CD4-positive, alpha-beta T cell (primary cell): Measurements from ENCODE around the gene FLYWCH1. TPM values are rescaled to one million over a fixed set of nuclear protein-coding genes. Genes with fewer than 3 reads are reported as not detected.

Experiments used
- ATAC-seq: fragments of 200-7000 bp; cut with Tn5 transposase; one replicate; pipeline ENCODE4 v1.10.0; 2022; ENCODE audit warnings: mild to moderate bottlenecking; ENCODE audit not compliant: poor library complexity
- CTCF ChIA-PET: fragments of 350-600 bp; sonication (Branson Sonifier 250); formaldehyde crosslinking; loops from one replicate; lab custom pipeline; 2021; ENCODE audit warnings: antibody characterized with exemption, inconsistent platforms; lab: Charles Lee
- POLR2A ChIA-PET: fragments of 350-600 bp; sonication (Branson Sonifier 250); formaldehyde crosslinking; loops from one replicate; lab custom pipeline; 2021; ENCODE audit warnings: antibody characterized with exemption, inconsistent platforms; lab: Charles Lee
- DNase-seq, 14 experiments: peaks; one replicate each; pipeline ENCODE4 v3.0.0-alpha.2; 2013 to 2020; ENCODE audit warnings: mixed read lengths in 2 of 14
- H3K27ac ChIP-seq, 2 donors: one replicate each; pipeline versions ENCODE4 v1.5.1 to v1.7.0; 2013; ENCODE audit warnings: low read length in 2 of 2, low read depth in 1 of 2, mild to moderate bottlenecking in 1 of 2
- H3K27me3 ChIP-seq, 2 experiments: 1 replicate in 1 of 2; 2 replicates in 1 of 2; pipeline versions ENCODE4 v1.6.1 to v1.7.0; 2013; ENCODE audit warnings: low read length in 2 of 2, control low read depth in 1 of 2, mild to moderate bottlenecking in 1 of 2, moderate library complexity in 1 of 2; ENCODE audit not compliant: insufficient read depth in 2 of 2, control insufficient read depth in 1 of 2
- H3K36me3 ChIP-seq: one replicate; pipeline ENCODE4 v1.6.1; 2013; ENCODE audit warnings: low read length, control low read depth; ENCODE audit not compliant: insufficient read depth
- H3K4me1 ChIP-seq: one replicate; pipeline ENCODE4 v1.6.1; 2013; ENCODE audit warnings: low read length, control low read depth; ENCODE audit not compliant: insufficient read depth
- H3K4me3 ChIP-seq: one replicate; pipeline ENCODE4 v1.5.1; 2013; ENCODE audit warnings: mild to moderate bottlenecking, low read length, moderate library complexity
- H3K9me3 ChIP-seq, 2 experiments: 1 replicate in 1 of 2; 2 replicates in 1 of 2; pipeline versions ENCODE4 v1.6.1 to v1.7.0; 2013; ENCODE audit warnings: low read length in 2 of 2, mild to moderate bottlenecking in 2 of 2, control low read depth in 1 of 2, moderate library complexity in 1 of 2; ENCODE audit not compliant: control insufficient read depth in 1 of 2, insufficient read depth in 1 of 2
- H3K27ac Mint-ChIP-seq: one replicate; pipeline ENCODE4 v1.8.0; 2020; ENCODE audit warnings: mixed read lengths
- H3K27me3 Mint-ChIP-seq: one replicate; pipeline ENCODE4 v1.8.0; 2021; ENCODE audit warnings: mixed read lengths
- H3K36me3 Mint-ChIP-seq: one replicate; pipeline ENCODE4 v1.8.0; 2021; ENCODE audit warnings: low read depth, mixed read lengths
- H3K4me1 Mint-ChIP-seq: one replicate; pipeline ENCODE4 v1.8.0; 2021; ENCODE audit warnings: low read depth, mixed read lengths
- H3K4me3 Mint-ChIP-seq: one replicate; pipeline ENCODE4 v1.8.0; 2020; ENCODE audit warnings: mild to moderate bottlenecking, mixed read lengths
- H3K9me3 Mint-ChIP-seq: one replicate; pipeline ENCODE4 v1.8.0; 2020; ENCODE audit warnings: mixed read lengths
- CTCF ChIP-seq: fragments of 200-600 bp; IDR thresholded peaks from one replicate; pipeline ENCODE4 v1.8.0; 2022; ENCODE audit warnings: antibody characterized with exemption, mild to moderate bottlenecking
- intact Hi-C, 2 experiments: fragments of 100-400 bp; cut with DNase I in 1 of 2; cut with micrococcal nuclease in 1 of 2; formaldehyde crosslinking; loops; one replicate each; pipeline versions ENCODE4 v1.15.1 to v1.9.0; 2023 to 2025; cut with DNase I, micrococcal nuclease
- total RNA-seq, 174 experiments: library from RNA in 2 of 174; stranded (reverse) in 2 of 174; gene quantifications; one replicate each; pipeline ENCODE4 v1.2.3 and lab custom pipeline; 2021 to 2026

Gene FLYWCH1
- total RNA-seq, 2 experiments from 2014 or later = 84.8 to 97.0 TPM

GRCh38 chr16:2967721-2968161 is 56.0 kb downstream of the FLYWCH1 start:
- Histone ChIP-seq H3K9me3 (peaks cover 0 to 34% of the 10 kb centered on the region in 2 experiments), H3K4me1 (peaks cover 75% of the 10 kb centered on the region), H3K36me3 (no peaks in the 10 kb centered on the region), H3K4me3 (no peak overlapping the region), H3K27ac (no peak overlapping the region), H3K27me3 (peaks cover 43 to 58% of the 10 kb centered on the region in 2 experiments)
- no peaks in the 10 kb centered on the region for H3K36me3 Mint-ChIP-seq
- H3K4me3 Mint-ChIP-seq = peak overlapping the region; percentile 81
- CTCF ChIA-PET = interaction anchor here (1.2 kb wide), 1 partner anchor 64 kb away, joined by 3 read pairs; no protein-coding TSS in a partner anchor
- intact Hi-C loops = no loop called here
- POLR2A ChIA-PET = interaction anchor here (5.0 kb wide), 1 partner anchor 13 kb away, joined by 22 read pairs; the partner anchor contains the start of gene PKMYT1
- TF ChIP-seq CTCF = no peak
- peaks cover 28% of the 10 kb centered on the region for H3K4me1 Mint-ChIP-seq
- peaks cover 42% of the 10 kb centered on the region for H3K27me3 Mint-ChIP-seq
- ATAC-seq (no peak), DNase-seq (no peak)
- no peak overlapping the region for H3K27ac Mint-ChIP-seq
- no peaks in the 10 kb centered on the region for H3K9me3 Mint-ChIP-seq

GRCh38 chr16:2968368-2968737 is 56.6 kb downstream of the FLYWCH1 start:
- no peaks in the 10 kb centered on the region for H3K36me3 Mint-ChIP-seq
- ATAC-seq (no peak), DNase-seq (peak in 2 of 14 experiments; percentile 42 to 58)
- no peak for TF ChIP-seq CTCF
- no peak overlapping the region for H3K27ac Mint-ChIP-seq
- Histone ChIP-seq H3K36me3 (no peaks in the 10 kb centered on the region), H3K4me3 (peak overlapping the region; percentile 55), H3K9me3 (peaks cover 0 to 34% of the 10 kb centered on the region in 2 experiments), H3K27ac (no peak overlapping the region), H3K4me1 (peaks cover 69% of the 10 kb centered on the region), H3K27me3 (peaks cover 40 to 51% of the 10 kb centered on the region in 2 experiments)
- ChIA-PET CTCF (no interaction called here), POLR2A (interaction anchor here (5.0 kb wide), 1 partner anchor 12 kb away, joined by 22 read pairs; the partner anchor contains the start of gene PKMYT1)
- peaks cover 28% of the 10 kb centered on the region for H3K4me1 Mint-ChIP-seq
- intact Hi-C loops = no loop called here
- H3K9me3 Mint-ChIP-seq = no peaks in the 10 kb centered on the region
- H3K27me3 Mint-ChIP-seq = peaks cover 42% of the 10 kb centered on the region
- H3K4me3 Mint-ChIP-seq = peak overlapping the region; percentile 81

DNA sequence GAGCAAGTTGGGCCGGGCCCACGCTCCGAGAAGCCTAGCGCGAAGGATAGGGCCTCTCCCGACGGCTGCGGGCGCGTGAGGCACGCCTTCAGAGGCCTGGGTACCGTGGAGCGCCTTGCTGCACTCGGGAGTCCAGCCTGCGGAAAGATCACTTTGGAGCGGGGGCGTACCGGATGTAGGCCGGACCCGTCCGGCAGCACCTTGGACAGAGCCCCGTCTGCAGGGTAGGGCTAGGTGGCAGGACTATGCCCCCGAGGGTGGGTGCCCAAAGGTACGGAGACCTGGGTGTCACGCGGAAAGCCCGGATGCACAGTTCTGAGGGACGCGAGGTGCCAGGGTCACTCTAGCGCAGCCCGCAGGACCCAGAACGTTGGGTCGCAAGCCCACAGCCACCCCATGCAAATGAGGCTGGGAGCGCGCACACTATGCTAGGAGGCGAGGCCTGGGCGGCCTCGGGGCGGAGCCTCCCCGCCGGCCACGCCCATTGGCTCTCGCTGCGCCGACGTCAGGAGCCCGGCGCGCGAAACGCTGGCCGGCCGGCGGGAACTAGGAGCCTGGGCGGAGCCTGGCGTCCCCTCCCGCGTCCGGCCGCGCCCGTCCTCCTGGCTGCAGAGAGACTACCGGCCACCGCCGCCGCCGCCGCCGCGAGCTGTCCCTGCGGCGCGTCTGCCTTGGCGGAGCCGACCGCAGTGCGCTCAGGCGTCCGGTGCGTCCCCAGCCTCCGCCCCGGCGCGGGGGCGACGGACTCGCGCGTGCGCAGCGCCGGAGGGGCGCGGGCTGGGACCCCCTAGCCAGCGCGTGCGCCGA is 57.2 kb downstream of the FLYWCH1 start, which contains the start of gene PAQR4:
TSS of gene PAQR4 (plus strand) at position 611 of the 807 bp plus-strand sequence. CDS start 327 bp downstream, outside the sequence.
- H3K27me3 Mint-ChIP-seq = peaks cover 37% of the 10 kb centered on the region
- peaks cover 27% of the 10 kb centered on the region for H3K4me1 Mint-ChIP-seq
- Histone ChIP-seq H3K9me3 (peaks cover 0 to 28% of the 10 kb centered on the region in 2 experiments), H3K27ac (no peak within 1 kb of the TSS), H3K27me3 (peaks cover 35 to 46% of the 10 kb centered on the region in 2 experiments), H3K36me3 (no peaks in the 10 kb centered on the region), H3K4me3 (peak within 1 kb of the TSS; percentile 56), H3K4me1 (peaks cover 63% of the 10 kb centered on the region)
- H3K4me3 Mint-ChIP-seq = peak within 1 kb of the TSS; percentile 81
- CTCF ChIA-PET = interaction anchor here (1.3 kb wide), 1 partner anchor 14 kb away, joined by 4 read pairs; no protein-coding TSS in a partner anchor
- H3K9me3 Mint-ChIP-seq = no peaks in the 10 kb centered on the region
- ATAC-seq = peak; percentile 69
- no peaks in the 10 kb centered on the region for H3K36me3 Mint-ChIP-seq
- POLR2A ChIA-PET = interaction anchor here (1.0 to 5.0 kb wide), 2 partner anchors 12 to 57 kb away, joined by 3 to 22 read pairs; partner anchors contain the start of genes FLYWCH1 and PKMYT1
- TF ChIP-seq CTCF = no peak
- peak; percentile 44 to 91 (median 66) for DNase-seq
- intact Hi-C loops = loop anchor here in 1 of 2 experiments (1.0 kb wide), 1 partner anchor 11 kb away; the partner anchor contains the start of gene PKMYT1
- no peak within 1 kb of the TSS for H3K27ac Mint-ChIP-seq
